AG09319 (cell line): Measurements from ENCODE around the gene ST6GALNAC3.

Source experiments
- DNase-seq: peaks from one replicate; pipeline ENCODE4 v3.0.0-alpha.2; 2010; ENCODE audit warnings: low read depth; ENCODE audit errors: extremely low read depth
- TF ChIP-seq, protein P1 (sequence below): IDR thresholded peaks from 2 replicates; pipeline ENCODE4 v1.5.1; 2011; ENCODE audit warnings: low read depth, mild to moderate bottlenecking, inconsistent platforms, low read length, moderate library complexity

ST6GALNAC3 gene

GRCh38 chr1:76659171-76659940 lies 584.8 kb downstream of the ST6GALNAC3 start:
- TF ChIP-seq, protein P1, sequence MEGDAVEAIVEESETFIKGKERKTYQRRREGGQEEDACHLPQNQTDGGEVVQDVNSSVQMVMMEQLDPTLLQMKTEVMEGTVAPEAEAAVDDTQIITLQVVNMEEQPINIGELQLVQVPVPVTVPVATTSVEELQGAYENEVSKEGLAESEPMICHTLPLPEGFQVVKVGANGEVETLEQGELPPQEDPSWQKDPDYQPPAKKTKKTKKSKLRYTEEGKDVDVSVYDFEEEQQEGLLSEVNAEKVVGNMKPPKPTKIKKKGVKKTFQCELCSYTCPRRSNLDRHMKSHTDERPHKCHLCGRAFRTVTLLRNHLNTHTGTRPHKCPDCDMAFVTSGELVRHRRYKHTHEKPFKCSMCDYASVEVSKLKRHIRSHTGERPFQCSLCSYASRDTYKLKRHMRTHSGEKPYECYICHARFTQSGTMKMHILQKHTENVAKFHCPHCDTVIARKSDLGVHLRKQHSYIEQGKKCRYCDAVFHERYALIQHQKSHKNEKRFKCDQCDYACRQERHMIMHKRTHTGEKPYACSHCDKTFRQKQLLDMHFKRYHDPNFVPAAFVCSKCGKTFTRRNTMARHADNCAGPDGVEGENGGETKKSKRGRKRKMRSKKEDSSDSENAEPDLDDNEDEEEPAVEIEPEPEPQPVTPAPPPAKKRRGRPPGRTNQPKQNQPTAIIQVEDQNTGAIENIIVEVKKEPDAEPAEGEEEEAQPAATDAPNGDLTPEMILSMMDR = no peak
- DNase-seq = peak; percentile 36

DNA sequence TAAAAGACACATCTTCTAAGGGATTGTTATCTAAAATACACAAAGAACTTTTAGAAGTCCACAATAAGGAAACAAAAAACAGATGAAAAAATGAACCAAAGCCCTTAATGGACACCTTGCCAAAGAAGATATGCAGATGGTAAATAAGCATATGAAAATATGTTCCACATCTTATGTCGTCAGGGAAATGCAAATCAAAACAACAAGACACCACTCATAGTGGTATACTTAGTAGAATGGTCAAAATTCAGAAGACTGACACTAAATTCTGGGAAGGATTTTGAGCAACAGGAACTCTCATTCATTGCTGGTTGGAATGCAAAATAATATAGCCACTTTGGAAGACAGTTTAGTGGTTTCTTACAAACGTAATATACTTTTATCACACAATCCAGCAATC lies 587.0 kb downstream of the ST6GALNAC3 start:
- no peak for DNase-seq
- TF ChIP-seq, protein P1 = no peak

DNA sequence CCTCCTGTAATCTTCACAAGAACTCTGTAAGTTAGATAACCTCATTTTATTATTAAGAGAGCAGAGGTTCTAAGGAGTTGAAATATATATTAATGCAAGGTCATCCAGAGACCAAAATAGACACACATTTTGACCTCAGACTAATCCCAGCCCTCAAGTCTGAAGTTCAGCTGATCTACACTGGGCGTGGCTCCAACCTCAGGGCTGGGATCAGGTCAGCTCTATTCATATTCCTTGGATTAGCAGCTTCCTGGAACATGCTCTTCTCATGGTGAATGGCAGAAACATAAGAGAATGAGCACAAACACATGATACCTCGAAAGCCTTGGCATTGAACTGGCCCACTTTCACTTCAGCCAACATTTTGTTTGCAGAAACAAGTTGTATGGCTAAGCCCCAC lies 592.0 kb downstream of the ST6GALNAC3 start:
- TF ChIP-seq, protein P1 = no peak

GRCh38 chr1:76668046-76668445 lies 593.5 kb downstream of the ST6GALNAC3 start:
- TF ChIP-seq, protein P1 = no peak
- DNase-seq = no peak

More for the DNA sequence above, 592.0 kb downstream of the ST6GALNAC3 start:
- DNase-seq = no peak

- TF ChIP-seq, protein P1 = no peak
- no peak for DNase-seq
Observed at GRCh38 chr1:76669131-76669530, 594.6 kb downstream of the ST6GALNAC3 start.

GRCh38 chr1:76669624-76670315 lies 595.2 kb downstream of the ST6GALNAC3 start:
- DNase-seq = no peak
- TF ChIP-seq, protein P1 = no peak

GRCh38 chr1:76674689-76675210 lies 600.2 kb downstream of the ST6GALNAC3 start:
- TF ChIP-seq, protein P1 = no peak
- DNase-seq = no peak
